Prostate gland (tissue), 2 donors: ENCODE measurements around the gene POLG2.

Experiments used
- POLR2A ChIP-seq: fragments of 450-650 bp; IDR thresholded peaks from one replicate; pipeline ENCODE4 v1.6.1; 2016; ENCODE audit warnings: antibody characterized with exemption, mild to moderate bottlenecking
- POLR2AphosphoS5 ChIP-seq: sonication (generic); formaldehyde crosslinking; IDR thresholded peaks from one replicate; pipeline ENCODE4 v1.6.1; 2017; ENCODE audit warnings: antibody characterized with exemption
- TF ChIP-seq, protein P1 (sequence below), 4 experiments: fragments of 200-600 bp in 2 of 4; fragments of 450-650 bp in 2 of 4; sonication (generic) in 2 of 4; IDR thresholded peaks; 1 replicate in 3 of 4; 2 replicates in 1 of 4; pipeline ENCODE4 v1.5.1; 2016 to 2019; ENCODE audit warnings: antibody characterized with exemption in 4 of 4, mild to moderate bottlenecking in 2 of 4, moderate library complexity in 2 of 4

DNA sequence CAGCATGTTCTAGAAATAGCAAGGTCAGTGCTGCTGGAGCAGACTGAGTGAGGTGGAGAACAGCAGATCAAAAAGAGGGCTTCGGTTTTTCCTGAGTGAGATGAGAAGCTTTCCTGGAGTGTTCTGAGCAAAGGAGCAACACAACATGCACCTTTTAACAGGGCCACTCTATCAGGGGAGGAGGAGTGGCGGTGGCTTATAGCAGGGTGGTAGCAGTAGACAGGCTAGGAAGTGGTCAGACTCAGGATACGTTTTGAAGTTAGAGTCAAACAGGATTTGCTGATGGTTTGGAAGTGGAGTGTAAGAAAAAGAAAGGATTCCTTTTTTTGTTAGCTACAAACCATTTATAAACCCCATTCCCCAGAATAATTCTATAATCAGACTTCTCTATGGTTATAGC is 12.5 kb downstream of the POLG2 start:
- TF ChIP-seq, protein P1, sequence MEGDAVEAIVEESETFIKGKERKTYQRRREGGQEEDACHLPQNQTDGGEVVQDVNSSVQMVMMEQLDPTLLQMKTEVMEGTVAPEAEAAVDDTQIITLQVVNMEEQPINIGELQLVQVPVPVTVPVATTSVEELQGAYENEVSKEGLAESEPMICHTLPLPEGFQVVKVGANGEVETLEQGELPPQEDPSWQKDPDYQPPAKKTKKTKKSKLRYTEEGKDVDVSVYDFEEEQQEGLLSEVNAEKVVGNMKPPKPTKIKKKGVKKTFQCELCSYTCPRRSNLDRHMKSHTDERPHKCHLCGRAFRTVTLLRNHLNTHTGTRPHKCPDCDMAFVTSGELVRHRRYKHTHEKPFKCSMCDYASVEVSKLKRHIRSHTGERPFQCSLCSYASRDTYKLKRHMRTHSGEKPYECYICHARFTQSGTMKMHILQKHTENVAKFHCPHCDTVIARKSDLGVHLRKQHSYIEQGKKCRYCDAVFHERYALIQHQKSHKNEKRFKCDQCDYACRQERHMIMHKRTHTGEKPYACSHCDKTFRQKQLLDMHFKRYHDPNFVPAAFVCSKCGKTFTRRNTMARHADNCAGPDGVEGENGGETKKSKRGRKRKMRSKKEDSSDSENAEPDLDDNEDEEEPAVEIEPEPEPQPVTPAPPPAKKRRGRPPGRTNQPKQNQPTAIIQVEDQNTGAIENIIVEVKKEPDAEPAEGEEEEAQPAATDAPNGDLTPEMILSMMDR (IDR thresholded peaks at IDR 0.05) = no peak
- no peak for TF ChIP-seq POLR2A
- no peak for TF ChIP-seq POLR2AphosphoS5
